H9 (cell line): ENCODE measurements around the gene SEPTIN12. TPM values are rescaled to one million over a fixed set of nuclear protein-coding genes. Genes with fewer than 3 reads are reported as not detected.

ENCODE experiments used
- DNase-seq: peaks from one replicate; pipeline ENCODE4 v3.0.0-alpha.2; 2017
- H2AFZ ChIP-seq: one replicate; pipeline ENCODE4 v1.6.1; 2013; ENCODE audit warnings: mild to moderate bottlenecking, low read length, control low read depth, moderate library complexity
- H2AK5ac ChIP-seq: 2 replicates; pipeline ENCODE4 v1.6.1; 2013; ENCODE audit warnings: low read length, control low read depth, mixed read lengths; ENCODE audit not compliant: insufficient read length
- H2BK120ac ChIP-seq: one replicate; pipeline ENCODE4 v1.6.1; 2013; ENCODE audit warnings: low read depth, mild to moderate bottlenecking, low read length, control low read depth, inconsistent platforms; ENCODE audit not compliant: poor library complexity, severe bottlenecking
- H2BK12ac ChIP-seq: 2 replicates; pipeline ENCODE4 v1.6.1; 2013; ENCODE audit warnings: low read length, control low read depth, mixed read lengths, low read depth; ENCODE audit not compliant: insufficient read length
- H2BK15ac ChIP-seq: 2 replicates; pipeline ENCODE4 v1.6.1; 2013; ENCODE audit warnings: low read depth, low read length, control low read depth
- H2BK20ac ChIP-seq: one replicate; pipeline ENCODE4 v1.6.1; 2013; ENCODE audit warnings: low read depth, mild to moderate bottlenecking, low read length, control low read depth, inconsistent platforms; ENCODE audit not compliant: poor library complexity, severe bottlenecking
- H2BK5ac ChIP-seq: 2 replicates; pipeline ENCODE4 v1.6.1; 2013; ENCODE audit warnings: low read length, control low read depth, mixed read lengths; ENCODE audit not compliant: insufficient read length
- H3K14ac ChIP-seq: 2 replicates; pipeline ENCODE4 v1.6.1; 2013; ENCODE audit warnings: low read length, control low read depth; ENCODE audit not compliant: insufficient read depth
- H3K18ac ChIP-seq: 2 replicates; pipeline ENCODE4 v1.6.1; 2013; ENCODE audit warnings: low read depth, mild to moderate bottlenecking, mixed read lengths, low read length, control low read depth; ENCODE audit not compliant: insufficient read length
- H3K23ac ChIP-seq: 2 replicates; pipeline ENCODE4 v1.6.1; 2013; ENCODE audit warnings: low read length, control low read depth, mixed read lengths, low read depth; ENCODE audit not compliant: insufficient read length
- H3K23me2 ChIP-seq: 2 replicates; pipeline ENCODE4 v1.6.1; 2013; ENCODE audit warnings: low read depth, mild to moderate bottlenecking, mixed read lengths, low read length, control low read depth; ENCODE audit not compliant: insufficient read length, poor library complexity, severe bottlenecking
- H3K27ac ChIP-seq: 2 replicates; pipeline ENCODE4 v1.5.1; 2013; ENCODE audit warnings: low read length, control low read depth, mixed read lengths, low read depth; ENCODE audit not compliant: insufficient read length
- H3K27me3 ChIP-seq: 2 replicates; pipeline ENCODE4 v1.6.1; 2013; ENCODE audit warnings: low read length, control low read depth, inconsistent platforms; ENCODE audit not compliant: insufficient read depth
- H3K4ac ChIP-seq: 2 replicates; pipeline ENCODE4 v1.6.1; 2013; ENCODE audit warnings: low read depth, mild to moderate bottlenecking, control low read depth, inconsistent platforms, low read length, moderate library complexity
- H3K4me1 ChIP-seq: 2 replicates; pipeline ENCODE4 v1.6.1; 2013; ENCODE audit warnings: low read length, control low read depth, inconsistent platforms; ENCODE audit not compliant: insufficient read depth
- H3K4me2 ChIP-seq: 2 replicates; pipeline ENCODE4 v1.6.1; 2013; ENCODE audit warnings: low read length, control low read depth, mixed read lengths; ENCODE audit not compliant: insufficient read length, insufficient read depth
- H3K56ac ChIP-seq: 2 replicates; pipeline ENCODE4 v1.6.1; 2013; ENCODE audit warnings: low read depth, mild to moderate bottlenecking, mixed read lengths, low read length, control low read depth; ENCODE audit not compliant: insufficient read length
- H3K79me1 ChIP-seq: 2 replicates; pipeline ENCODE4 v1.6.1; 2013; ENCODE audit warnings: low read depth, mild to moderate bottlenecking, moderate library complexity, low read length, control low read depth, inconsistent platforms; ENCODE audit not compliant: insufficient read depth, poor library complexity, severe bottlenecking
- H3K79me2 ChIP-seq: 2 replicates; pipeline ENCODE4 v1.6.1; 2013; ENCODE audit warnings: low read length, control low read depth, inconsistent platforms; ENCODE audit not compliant: insufficient read depth
- H3K9ac ChIP-seq: 2 replicates; pipeline ENCODE4 v1.6.1; 2013; ENCODE audit warnings: low read length, control low read depth, mixed read lengths; ENCODE audit not compliant: insufficient read length; ENCODE audit errors: extremely low read depth
- H3K9me3 ChIP-seq: one replicate; pipeline ENCODE4 v1.6.1; 2013; ENCODE audit warnings: low read depth, low read length, inconsistent platforms; ENCODE audit not compliant: control insufficient read depth
- H3T11ph ChIP-seq: one replicate; pipeline ENCODE4 v1.6.1; 2013; ENCODE audit warnings: mild to moderate bottlenecking, low read length, control low read depth, inconsistent platforms
- H4K20me1 ChIP-seq: one replicate; pipeline ENCODE4 v1.6.1; 2013; ENCODE audit not compliant: control insufficient read depth, insufficient read length, insufficient read depth
- H4K5ac ChIP-seq: 2 replicates; pipeline ENCODE4 v1.6.1; 2013; ENCODE audit warnings: low read depth, mild to moderate bottlenecking, mixed read lengths, low read length, control low read depth; ENCODE audit not compliant: insufficient read length
- H4K8ac ChIP-seq: replicated peaks from 2 replicates; pipeline ENCODE4 v1.6.1; 2013; ENCODE audit warnings: low read length, control low read depth, mixed read lengths, low read depth; ENCODE audit not compliant: insufficient read length
- H4K91ac ChIP-seq: 2 replicates; pipeline ENCODE4 v1.6.1; 2013; ENCODE audit warnings: low read depth, mild to moderate bottlenecking, moderate library complexity, mixed read lengths, low read length, control low read depth; ENCODE audit not compliant: insufficient read length
- H3K27ac Mint-ChIP-seq, 3 experiments: 2 replicates in 2 of 3; 3 replicates in 1 of 3; pipeline ENCODE4 v1.8.0; 2020 to 2021; ENCODE audit warnings: mixed read lengths in 3 of 3, mild to moderate bottlenecking in 1 of 3, moderate library complexity in 1 of 3
- H3K27me3 Mint-ChIP-seq: 2 replicates; pipeline ENCODE4 v1.8.0; 2021; ENCODE audit warnings: low read depth, mild to moderate bottlenecking, moderate library complexity, mixed read lengths
- H3K36me3 Mint-ChIP-seq, 3 experiments: 2 replicates in 2 of 3; 3 replicates in 1 of 3; pipeline ENCODE4 v1.8.0; 2020 to 2021; ENCODE audit warnings: low read depth in 3 of 3, mixed read lengths in 3 of 3; ENCODE audit not compliant: insufficient read depth in 1 of 3
- H3K4me1 Mint-ChIP-seq, 2 experiments: 2 replicates each; pipeline ENCODE4 v1.8.0; 2020; ENCODE audit warnings: mixed read lengths in 2 of 2
- H3K4me3 Mint-ChIP-seq, 2 experiments: 2 replicates in 1 of 2; 3 replicates in 1 of 2; pipeline ENCODE4 v1.8.0; 2020 to 2021; ENCODE audit warnings: mild to moderate bottlenecking in 2 of 2, mixed read lengths in 2 of 2, moderate library complexity in 1 of 2
- H3K9me3 Mint-ChIP-seq, 2 experiments: 2 replicates in 1 of 2; 3 replicates in 1 of 2; pipeline ENCODE4 v1.8.0; 2020; ENCODE audit warnings: mild to moderate bottlenecking in 2 of 2, mixed read lengths in 2 of 2, moderate library complexity in 1 of 2
- WGBS: extraction: QIAGEN DNeasy Blood & Tissue Kit; methylation state at CpG from one replicate; pipeline ENCODE4 v1.1.7; 2013; ENCODE audit warnings: missing lambda C conversion rate, low lambda C conversion rate, mixed read lengths; ENCODE audit not compliant: insufficient read length; ENCODE audit errors: extremely low coverage; 5-methylcytosine and 5-hydroxymethylcytosine counted together
- total RNA-seq: library from RNA; stranded (reverse); gene quantifications from 2 replicates; pipeline ENCODE4 v1.2.1, GENCODE V29; 2021
- TF ChIP-seq, protein P1 (sequence below): fragments of 200-600 bp; sonication (generic); conservative IDR thresholded peaks from 3 replicates; pipeline ENCODE4 v1.8.0; 2021; ENCODE audit warnings: antibody characterized with exemption, mild to moderate bottlenecking

Gene SEPTIN12
- total RNA-seq, 1 experiment from 2014 or later: 0.48 TPM

DNA sequence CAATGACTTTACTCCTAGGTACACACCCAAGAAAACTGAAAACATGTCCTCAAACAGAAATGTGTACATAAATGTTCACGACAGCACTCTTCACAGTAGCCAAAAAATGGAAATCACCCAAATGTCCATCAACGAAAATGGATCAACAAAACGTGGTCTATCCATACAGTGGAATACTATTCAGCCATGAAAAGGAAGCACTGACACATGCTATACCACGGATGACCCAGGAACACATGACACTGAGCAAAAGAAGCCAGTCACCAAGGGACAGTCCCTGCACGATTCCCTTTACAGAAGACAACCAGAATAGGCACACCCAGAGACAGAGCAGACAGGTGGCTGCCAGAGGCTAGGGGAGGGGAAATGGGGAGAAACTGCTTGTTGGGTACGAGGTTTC lies 32.5 kb downstream of the SEPTIN12 start:
- Mint-ChIP-seq H3K27me3 (no peaks in the 10 kb centered on the region), H3K9me3 (peaks cover 7 to 9% of the 10 kb centered on the region in 2 experiments; a peak in 3 of 5 replicates), H3K27ac (no peak overlapping the region), H3K4me3 (no peak overlapping the region), H3K36me3 (peaks cover 53 to 78% (median 76%) of the 10 kb centered on the region in 3 experiments), H3K4me1 (no peaks in the 10 kb centered on the region)
- DNase-seq: no peak
- Histone ChIP-seq H3K9ac (no peak overlapping the region), H2AK5ac (no peak overlapping the region), H3K23me2 (no peaks in the 10 kb centered on the region), H3K18ac (no peak overlapping the region), H4K8ac (no peak overlapping the region), H3K27ac (no peak overlapping the region), H2BK120ac (no peak overlapping the region), H3K4ac (no peak overlapping the region), H3K14ac (no peak overlapping the region), H2AFZ (no peak overlapping the region), H4K91ac (no peak overlapping the region), H3K9me3 (no peaks in the 10 kb centered on the region), H4K5ac (no peak overlapping the region), H3K56ac (no peak overlapping the region), H3K27me3 (no peaks in the 10 kb centered on the region), H3K79me1 (no peaks in the 10 kb centered on the region), H2BK20ac (no peak overlapping the region), H3K23ac (no peak overlapping the region), H2BK12ac (no peak overlapping the region), H3T11ph (no peak overlapping the region), H3K4me1 (no peaks in the 10 kb centered on the region), H3K4me2 (no peak overlapping the region), H4K20me1 (no peaks in the 10 kb centered on the region), H2BK15ac (no peak overlapping the region), H3K79me2 (no peaks in the 10 kb centered on the region), H2BK5ac (no peak overlapping the region)
- WGBS: no CpG with 5 or more reads among the region's 6 CpGs
- TF ChIP-seq, protein P1, sequence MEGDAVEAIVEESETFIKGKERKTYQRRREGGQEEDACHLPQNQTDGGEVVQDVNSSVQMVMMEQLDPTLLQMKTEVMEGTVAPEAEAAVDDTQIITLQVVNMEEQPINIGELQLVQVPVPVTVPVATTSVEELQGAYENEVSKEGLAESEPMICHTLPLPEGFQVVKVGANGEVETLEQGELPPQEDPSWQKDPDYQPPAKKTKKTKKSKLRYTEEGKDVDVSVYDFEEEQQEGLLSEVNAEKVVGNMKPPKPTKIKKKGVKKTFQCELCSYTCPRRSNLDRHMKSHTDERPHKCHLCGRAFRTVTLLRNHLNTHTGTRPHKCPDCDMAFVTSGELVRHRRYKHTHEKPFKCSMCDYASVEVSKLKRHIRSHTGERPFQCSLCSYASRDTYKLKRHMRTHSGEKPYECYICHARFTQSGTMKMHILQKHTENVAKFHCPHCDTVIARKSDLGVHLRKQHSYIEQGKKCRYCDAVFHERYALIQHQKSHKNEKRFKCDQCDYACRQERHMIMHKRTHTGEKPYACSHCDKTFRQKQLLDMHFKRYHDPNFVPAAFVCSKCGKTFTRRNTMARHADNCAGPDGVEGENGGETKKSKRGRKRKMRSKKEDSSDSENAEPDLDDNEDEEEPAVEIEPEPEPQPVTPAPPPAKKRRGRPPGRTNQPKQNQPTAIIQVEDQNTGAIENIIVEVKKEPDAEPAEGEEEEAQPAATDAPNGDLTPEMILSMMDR: no peak
